Fibroblast of gingiva (primary cell): ENCODE results near the gene ABCA1.
A peak's percentile ranks its signal among the peaks of the same experiment; 100 is the strongest.
"Not testable (repeated sequence)": the region's sequence is repeated elsewhere in the genome, so short reads cannot be mapped to it uniquely, and the experiment has no call there.

ENCODE experiments used
- DNase-seq: peaks from one replicate; pipeline ENCODE4 v3.0.0-alpha.2; 2011; ENCODE audit warnings: low read depth

Gene ABCA1

GRCh38 chr9:104927912-104928740 lies at the start of gene ABCA1:
Gene ABCA1 (minus strand): TSS chr9:104928155. CDS start chr9:104903679, 24,476 bp downstream.
- peak; percentile 71 for DNase-seq

DNA sequence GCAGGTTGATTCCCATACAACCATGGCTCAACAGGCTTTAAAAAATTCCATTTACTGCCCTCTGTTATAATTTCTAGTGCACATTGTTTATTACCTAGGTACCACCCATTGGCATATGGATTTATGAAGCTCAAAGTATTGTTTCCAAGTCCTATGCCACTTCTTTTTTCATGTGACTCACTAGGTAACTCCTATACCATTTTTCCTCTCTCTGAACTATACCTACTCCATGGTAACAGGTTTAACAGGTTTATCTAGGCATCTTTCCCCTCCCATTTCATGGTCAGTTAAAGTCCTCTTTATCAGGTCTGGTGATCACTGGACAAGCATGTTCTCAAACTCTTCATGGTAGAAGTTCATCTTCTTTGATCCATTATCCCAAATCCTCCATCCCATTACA lies 49.6 kb upstream of the ABCA1 start:
- no peak for DNase-seq

DNA sequence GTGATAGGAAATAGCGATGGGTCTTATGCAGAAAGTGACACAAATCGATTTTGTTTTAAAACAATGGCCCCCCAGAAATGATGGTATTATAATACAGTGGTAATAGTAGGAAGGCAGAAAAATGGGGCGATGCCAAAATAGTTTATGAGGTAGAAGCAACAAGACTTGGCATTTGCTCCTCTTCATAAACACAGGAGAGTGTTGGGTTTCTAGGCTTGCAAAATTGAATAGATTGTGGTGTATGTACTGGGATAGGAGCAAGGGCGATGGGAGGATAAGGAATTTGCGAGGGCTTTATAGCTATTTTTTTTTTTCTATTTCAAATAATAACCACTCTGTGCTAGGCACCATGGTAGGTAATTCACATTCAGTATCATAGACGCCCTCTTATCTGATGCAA lies 49.2 kb upstream of the ABCA1 start:
- DNase-seq: peak; percentile 18

DNA sequence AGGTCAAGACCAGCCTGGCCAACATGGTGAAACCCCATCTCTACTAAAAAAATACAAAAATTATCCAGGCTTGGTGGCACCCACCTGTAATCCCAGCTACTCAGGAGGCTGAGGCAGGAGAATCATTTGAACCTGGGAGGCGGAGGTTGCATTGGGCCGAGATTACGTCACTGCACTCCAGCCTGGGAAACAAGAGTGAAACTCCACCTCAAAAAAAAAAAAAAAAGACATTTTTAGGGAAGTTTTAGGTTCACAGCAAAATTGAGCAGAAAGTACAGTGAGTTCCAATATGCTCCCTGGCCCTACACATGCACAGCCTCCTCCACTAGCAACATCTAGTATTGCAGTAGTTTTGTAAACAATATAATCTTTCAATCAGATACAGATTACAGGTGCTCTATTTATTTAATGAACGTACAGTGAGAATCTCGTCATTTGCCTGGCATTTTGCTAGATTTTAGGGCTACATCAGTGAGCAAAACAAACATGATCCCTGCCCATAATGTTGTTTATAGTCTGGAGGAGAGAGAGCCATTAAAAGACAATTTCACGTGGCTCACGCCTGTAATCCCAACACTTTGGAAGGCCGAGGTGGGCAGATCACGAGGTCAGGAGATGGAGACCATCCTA lies 48.1 kb upstream of the ABCA1 start:
- DNase-seq: not testable (repeated sequence)

GRCh38 chr9:104974053-104974962 lies 46.4 kb upstream of the ABCA1 start:
- DNase-seq: no peak

DNA sequence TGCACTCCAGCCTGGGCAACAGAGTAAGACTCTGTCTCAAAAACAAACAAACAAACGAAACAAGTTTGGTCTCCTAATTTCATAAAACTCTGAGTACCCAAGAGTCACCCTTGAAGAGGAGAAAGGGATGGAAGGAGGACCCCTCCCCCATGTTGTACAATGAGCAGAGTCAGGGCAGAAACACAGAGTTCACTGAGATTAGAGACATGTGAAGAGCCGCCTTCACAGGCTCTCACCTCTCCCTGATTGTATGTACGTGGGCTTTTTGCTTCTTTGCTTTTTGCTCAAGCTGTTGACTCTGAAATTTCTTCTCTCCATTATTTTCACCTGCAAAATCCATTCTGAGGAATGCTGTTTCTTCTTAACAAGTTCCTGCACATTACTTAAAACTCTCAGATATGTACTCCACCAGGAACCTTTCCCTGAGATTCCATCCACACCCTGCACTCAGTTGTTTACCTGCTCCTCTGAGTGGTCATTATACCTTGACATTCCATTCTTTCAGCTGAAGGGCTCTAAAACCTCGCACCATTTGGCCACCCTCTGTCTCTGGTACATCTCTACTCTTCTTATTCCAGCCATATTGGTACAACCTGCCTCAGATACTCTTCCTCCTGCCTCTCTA lies 44.4 kb upstream of the ABCA1 start:
- DNase-seq: no peak

DNA sequence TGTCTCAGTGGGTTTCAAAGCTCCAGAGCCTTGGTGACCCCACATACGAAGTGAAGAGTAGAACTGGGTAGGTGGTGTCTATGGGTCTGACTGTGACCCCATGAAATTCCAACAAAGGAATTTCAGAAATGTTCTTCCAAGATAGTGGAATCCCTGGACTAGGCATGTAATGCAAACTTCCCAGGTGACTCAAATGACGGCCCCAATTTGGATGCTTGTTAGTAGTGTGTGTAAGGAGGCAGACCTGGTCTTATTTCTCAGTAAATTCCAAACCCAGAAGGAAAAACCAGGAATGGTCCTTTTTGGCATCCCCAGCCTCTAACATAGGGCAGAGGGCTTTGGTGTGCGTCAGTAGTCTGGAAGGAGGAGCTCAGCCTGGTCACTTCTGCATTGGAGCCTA lies 43.6 kb upstream of the ABCA1 start:
- no peak for DNase-seq

GRCh38 chr9:104970271-104970987 lies 42.5 kb upstream of the ABCA1 start:
- DNase-seq: peak; percentile 78

DNA sequence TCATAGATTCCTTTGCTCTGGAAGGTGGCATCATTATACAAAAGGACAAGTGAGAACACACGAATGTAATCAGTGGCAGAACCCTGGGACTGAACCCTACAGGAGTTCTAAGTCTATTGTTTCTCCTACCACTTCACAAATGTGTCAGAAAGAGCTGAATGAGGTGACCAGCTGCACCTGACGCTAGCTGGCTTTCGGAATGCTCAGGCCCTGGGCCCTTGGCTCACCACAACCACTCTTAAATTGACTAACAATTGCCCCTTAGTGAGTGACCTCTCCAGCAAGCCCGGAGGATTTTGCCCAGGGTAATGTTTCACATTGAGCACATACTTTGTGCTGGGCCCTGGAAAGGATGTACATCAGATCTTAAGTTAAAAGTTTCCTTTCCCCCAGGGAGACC lies 41.2 kb upstream of the ABCA1 start:
- no peak for DNase-seq

GRCh38 chr9:104968025-104968982 lies 40.3 kb upstream of the ABCA1 start:
- DNase-seq: peak; percentile 98

- no peak for DNase-seq
Measured at GRCh38 chr9:104963076-104963475, 35.1 kb upstream of the ABCA1 start.

DNA sequence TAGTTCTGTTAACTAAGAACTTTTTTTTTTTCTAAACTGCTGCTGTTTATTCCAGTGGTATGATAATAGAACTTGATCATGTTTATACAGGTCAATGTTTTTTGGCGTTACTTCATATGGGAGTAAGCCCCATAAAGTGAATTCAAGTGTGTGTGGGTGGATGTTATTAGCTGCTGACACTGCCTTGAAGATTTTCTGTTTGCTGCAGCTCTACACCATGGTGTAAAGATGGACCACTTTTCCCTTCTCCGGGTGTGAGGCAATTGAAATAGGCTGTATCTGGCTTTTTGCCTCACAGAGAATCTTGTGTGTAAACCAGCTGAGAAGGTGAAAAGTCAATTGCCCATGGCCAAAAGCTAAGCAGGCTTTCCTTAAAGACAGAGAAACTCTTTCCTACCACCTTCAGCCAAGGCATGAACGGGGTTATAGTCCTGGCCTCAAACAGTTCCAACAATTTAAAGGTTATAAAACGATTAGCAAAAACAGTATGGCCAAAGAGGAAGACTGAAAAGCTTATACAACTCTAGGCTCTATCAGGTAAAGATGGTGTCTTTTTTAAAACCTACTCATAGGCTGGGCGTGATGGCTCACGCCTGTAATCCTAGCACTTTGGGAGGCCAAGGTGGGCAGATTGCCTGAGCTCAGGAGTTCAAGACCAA lies 33.9 kb upstream of the ABCA1 start:
- DNase-seq: peak; percentile 23

DNA sequence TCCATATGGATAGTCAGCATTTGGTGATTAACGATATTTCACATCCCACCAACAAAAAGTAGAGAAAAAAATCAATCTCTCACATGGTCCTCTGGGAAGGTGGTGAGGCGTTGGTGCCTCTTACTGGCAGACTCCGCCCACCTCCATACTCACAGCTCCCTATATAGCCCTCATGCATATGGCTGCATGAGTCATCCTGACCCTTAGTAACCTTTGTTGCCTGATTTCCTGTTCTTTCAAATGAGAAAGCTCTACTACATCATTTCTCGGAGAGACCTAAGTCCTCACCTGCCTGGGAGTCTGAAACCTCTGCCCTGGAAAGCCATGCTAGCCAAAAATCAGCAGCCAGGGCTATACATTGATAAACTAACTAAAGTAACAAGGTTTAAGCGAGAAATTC lies 33.3 kb upstream of the ABCA1 start:
- DNase-seq: no peak

- no peak for DNase-seq
Measured at GRCh38 chr9:104960662-104961061, 32.7 kb upstream of the ABCA1 start.

GRCh38 chr9:104958751-104959150 lies 30.8 kb upstream of the ABCA1 start:
- DNase-seq: peak; percentile 31

GRCh38 chr9:104958006-104958405 lies 30.1 kb upstream of the ABCA1 start:
- not testable (repeated sequence) for DNase-seq

DNA sequence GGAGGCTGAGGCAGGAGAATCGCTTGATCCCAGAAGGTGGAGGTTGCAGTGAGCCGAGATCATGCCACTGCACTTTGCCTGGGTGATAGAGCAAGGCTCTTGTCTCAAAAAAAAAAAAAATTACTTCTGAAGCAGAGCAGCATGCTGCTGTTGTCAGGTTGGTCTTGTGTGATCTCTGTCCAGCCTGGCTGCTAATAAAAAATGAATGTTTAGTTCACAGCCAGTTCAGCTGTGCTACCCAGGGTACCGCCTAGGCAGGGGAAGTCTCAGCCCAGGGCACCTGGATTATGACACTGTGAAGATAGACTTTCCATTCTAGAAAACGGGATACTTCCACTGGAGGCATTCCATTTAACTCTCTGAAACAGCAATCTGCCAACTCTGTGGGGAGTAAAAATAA lies 23.5 kb upstream of the ABCA1 start:
- DNase-seq: no peak

DNA sequence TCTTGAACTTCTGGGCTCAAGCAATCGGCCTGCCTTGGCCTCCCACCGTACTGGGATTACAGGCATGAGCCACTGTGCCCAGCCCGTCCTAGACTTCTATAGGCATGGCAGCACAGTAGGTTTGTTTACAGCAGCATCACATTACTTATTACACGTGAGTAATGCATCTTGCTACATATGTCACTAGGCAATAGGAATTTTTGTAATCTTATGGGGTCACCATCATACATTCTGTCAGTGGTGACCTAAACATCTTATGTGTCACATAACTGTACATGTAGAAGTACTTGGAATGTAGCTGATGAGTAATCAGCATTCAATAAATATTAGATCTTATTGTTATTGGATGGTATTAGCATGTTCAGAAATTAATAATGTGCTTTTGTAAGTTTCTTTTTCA lies 22.9 kb upstream of the ABCA1 start:
- DNase-seq: peak; percentile 21

DNA sequence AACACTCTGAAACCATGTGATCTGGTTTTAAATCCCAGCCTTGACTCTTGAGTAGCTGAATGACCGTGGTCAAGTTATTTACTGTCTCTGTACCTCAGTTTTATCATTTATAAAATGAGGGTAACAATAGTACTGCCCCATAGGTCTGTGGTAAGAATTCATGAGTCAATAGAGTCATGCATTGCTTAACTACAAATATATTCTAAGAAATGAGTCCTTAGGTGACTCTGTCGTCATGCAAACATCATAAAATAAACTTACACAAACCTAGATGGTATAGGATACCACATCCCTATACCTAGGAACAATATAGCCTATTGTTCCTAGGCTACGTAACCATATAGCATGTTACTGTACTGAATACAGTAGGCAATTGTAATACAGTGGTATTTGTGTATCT lies 20.3 kb upstream of the ABCA1 start:
- DNase-seq: no peak

GRCh38 chr9:104944871-104945270 lies 16.9 kb upstream of the ABCA1 start:
- DNase-seq: no peak
